ENCODE results near the gene SYNGR1.

The SYNGR1 gene

DNA sequence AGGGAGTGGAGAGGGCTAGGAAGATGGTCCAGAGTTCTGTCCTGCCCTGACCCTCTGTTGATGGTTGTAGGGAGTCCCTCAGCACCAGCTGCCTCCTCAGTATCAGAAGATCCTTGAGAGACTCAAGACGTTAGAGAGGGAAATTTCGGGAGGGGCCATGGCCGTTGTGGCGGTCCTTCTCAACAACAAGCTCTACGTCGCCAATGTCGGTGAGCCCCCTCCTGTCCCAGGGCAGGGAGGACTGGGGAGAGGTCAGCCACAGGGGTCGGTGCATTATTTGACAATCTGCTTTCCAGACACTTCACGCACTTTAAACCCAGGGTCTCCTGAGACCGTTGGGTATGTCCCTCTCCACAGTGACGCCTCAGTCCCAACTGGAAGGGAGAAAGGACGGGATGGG is 67.8 kb downstream of the SYNGR1 start:
- H3K4me3 Mint-ChIP-seq: no peak overlapping the region
- H3K4me1 Mint-ChIP-seq: peaks cover 10% of the 10 kb centered on the region
- H3K27me3 Mint-ChIP-seq (ENCODE audit: low read depth, poor library complexity): no peaks in the 10 kb centered on the region
- H3K9me3 Mint-ChIP-seq: no peaks in the 10 kb centered on the region
- H3K36me3 Mint-ChIP-seq (ENCODE audit: low read depth): peaks cover 43% of the 10 kb centered on the region
- no peak overlapping the region for H3K27ac Mint-ChIP-seq
- TF ChIP-seq, protein P1, sequence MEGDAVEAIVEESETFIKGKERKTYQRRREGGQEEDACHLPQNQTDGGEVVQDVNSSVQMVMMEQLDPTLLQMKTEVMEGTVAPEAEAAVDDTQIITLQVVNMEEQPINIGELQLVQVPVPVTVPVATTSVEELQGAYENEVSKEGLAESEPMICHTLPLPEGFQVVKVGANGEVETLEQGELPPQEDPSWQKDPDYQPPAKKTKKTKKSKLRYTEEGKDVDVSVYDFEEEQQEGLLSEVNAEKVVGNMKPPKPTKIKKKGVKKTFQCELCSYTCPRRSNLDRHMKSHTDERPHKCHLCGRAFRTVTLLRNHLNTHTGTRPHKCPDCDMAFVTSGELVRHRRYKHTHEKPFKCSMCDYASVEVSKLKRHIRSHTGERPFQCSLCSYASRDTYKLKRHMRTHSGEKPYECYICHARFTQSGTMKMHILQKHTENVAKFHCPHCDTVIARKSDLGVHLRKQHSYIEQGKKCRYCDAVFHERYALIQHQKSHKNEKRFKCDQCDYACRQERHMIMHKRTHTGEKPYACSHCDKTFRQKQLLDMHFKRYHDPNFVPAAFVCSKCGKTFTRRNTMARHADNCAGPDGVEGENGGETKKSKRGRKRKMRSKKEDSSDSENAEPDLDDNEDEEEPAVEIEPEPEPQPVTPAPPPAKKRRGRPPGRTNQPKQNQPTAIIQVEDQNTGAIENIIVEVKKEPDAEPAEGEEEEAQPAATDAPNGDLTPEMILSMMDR (IDR thresholded peaks at IDR 0.05): no peak
- no peak for DNase-seq

DNA sequence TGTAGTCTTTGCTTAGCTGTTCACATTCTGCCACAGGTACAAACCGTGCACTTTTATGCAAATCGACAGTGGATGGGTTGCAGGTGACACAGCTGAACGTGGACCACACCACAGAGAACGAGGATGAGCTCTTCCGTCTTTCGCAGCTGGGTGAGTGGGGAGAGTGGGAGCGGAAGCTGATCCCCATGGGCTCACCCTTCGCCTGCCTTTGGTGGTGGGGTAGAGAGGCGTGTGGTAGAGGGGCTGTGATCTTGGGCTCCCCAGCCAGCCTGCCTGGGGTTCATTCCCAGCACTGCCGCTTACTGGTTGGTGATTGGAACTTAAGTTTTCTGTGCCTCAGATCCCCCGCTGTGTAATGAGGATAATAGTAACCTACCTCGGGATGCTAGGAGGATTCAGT is 68.9 kb downstream of the SYNGR1 start:
- H3K27me3 Mint-ChIP-seq (ENCODE audit: low read depth, poor library complexity): no peaks in the 10 kb centered on the region
- H3K4me3 Mint-ChIP-seq: no peak overlapping the region
- no peak overlapping the region for H3K27ac Mint-ChIP-seq
- H3K9me3 Mint-ChIP-seq: no peaks in the 10 kb centered on the region
- TF ChIP-seq, protein P1 (IDR thresholded peaks at IDR 0.05): no peak
- H3K4me1 Mint-ChIP-seq: peaks cover 5% of the 10 kb centered on the region
- no peak for DNase-seq
- peaks cover 49% of the 10 kb centered on the region for H3K36me3 Mint-ChIP-seq (ENCODE audit: low read depth)

DNA sequence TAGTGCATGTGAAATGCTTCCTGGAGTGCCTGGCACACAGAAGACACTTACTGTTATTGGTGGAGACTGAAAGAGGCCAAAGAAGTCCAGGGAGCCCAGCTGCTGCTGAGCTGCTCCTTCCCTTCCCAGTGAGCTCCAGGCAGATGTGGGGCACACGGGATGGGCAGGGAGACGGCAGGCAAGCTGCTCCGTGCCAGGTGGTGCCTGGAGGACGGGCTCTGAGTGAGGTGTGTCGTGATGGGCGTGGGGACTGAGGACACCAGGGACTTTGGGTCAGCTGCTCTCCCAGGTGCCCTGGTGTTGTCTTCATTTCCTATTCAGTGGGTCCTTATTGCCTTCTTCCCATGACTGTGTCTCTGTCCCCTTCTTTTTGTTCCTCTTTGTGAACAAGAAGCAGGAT is 69.3 kb downstream of the SYNGR1 start:
- Mint-ChIP-seq H3K36me3 (ENCODE audit: low read depth) (peaks cover 53% of the 10 kb centered on the region), H3K4me1 (peaks cover under 1% of the 10 kb centered on the region), H3K9me3 (no peaks in the 10 kb centered on the region), H3K27me3 (ENCODE audit: low read depth, poor library complexity) (no peaks in the 10 kb centered on the region), H3K4me3 (no peak overlapping the region), H3K27ac (no peak overlapping the region)
- TF ChIP-seq, protein P1 (IDR thresholded peaks at IDR 0.05): no peak
- no peak for DNase-seq

DNA sequence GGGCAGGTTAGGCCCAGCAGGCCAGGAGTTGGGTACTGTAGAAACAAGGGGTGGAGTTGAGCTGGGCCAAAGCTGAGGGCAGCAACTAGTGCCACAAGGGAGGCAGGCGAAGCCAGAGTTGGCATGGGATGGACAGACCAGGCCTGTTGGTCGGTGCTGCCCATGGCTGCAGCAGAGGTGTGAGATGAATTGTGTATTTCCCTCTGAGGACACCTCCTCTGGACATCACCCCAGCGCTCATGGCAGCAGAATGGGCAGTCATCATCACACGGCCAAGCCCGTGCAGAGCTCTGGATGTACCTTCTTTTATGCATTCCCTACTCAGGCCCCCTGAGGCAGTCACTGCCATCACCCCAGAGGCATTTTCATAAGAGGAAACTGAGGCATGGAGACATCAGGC is 70.1 kb downstream of the SYNGR1 start:
- H3K36me3 Mint-ChIP-seq (ENCODE audit: low read depth): peaks cover 61% of the 10 kb centered on the region
- no peaks in the 10 kb centered on the region for H3K4me1 Mint-ChIP-seq
- DNase-seq: no peak
- TF ChIP-seq, protein P1 (IDR thresholded peaks at IDR 0.05): no peak
- no peak overlapping the region for H3K4me3 Mint-ChIP-seq
- no peak overlapping the region for H3K27ac Mint-ChIP-seq
- H3K9me3 Mint-ChIP-seq: no peaks in the 10 kb centered on the region
- no peaks in the 10 kb centered on the region for H3K27me3 Mint-ChIP-seq (ENCODE audit: low read depth, poor library complexity)

DNA sequence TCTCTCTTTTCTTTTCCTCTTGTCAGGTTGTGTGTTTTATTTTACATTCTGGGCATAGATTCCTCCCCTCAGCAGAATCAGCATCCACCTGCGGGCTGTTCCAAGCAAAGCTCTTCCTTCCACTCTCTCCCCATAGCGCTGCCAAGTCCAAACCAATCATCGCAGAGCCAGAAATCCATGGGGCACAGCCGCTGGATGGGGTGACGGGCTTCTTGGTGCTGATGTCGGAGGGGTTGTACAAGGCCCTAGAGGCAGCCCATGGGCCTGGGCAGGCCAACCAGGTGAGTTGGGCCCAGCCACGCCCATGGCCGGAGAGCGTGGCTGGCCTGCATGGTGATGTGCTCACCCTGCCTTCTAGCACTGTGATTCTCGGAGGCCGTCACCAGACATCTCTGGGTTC is 71.9 kb downstream of the SYNGR1 start:
- Mint-ChIP-seq H3K4me1 (no peaks in the 10 kb centered on the region), H3K36me3 (ENCODE audit: low read depth) (peaks cover 56% of the 10 kb centered on the region), H3K9me3 (no peaks in the 10 kb centered on the region), H3K27ac (peak overlapping the region; percentile 8), H3K27me3 (ENCODE audit: low read depth, poor library complexity) (no peaks in the 10 kb centered on the region), H3K4me3 (no peak overlapping the region)
- TF ChIP-seq, protein P1 (IDR thresholded peaks at IDR 0.05): no peak
- no peak for DNase-seq

DNA sequence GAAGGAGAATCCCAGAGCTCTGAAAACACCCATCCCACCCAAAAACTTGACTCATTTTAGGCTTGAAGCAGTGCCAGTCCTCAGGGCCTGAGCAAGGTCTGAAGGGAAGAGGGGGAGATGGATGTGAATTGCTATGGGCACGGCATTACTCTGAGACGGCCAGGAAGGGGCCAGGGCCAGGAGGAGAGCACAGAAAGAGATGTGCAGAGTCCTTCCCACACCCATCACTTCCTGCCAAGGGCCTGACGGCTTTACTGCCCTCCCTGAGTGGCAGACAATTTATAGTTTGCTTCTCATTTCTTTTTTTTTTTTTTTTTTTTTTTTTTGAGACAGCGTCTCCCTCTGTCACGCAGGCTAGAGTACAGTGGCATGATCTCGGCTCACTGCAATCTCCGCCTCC is 72.3 kb downstream of the SYNGR1 start:
- H3K4me3 Mint-ChIP-seq: no peak overlapping the region
- H3K4me1 Mint-ChIP-seq: peaks cover 2% of the 10 kb centered on the region
- TF ChIP-seq, protein P1 (IDR thresholded peaks at IDR 0.05): no peak
- no peak for DNase-seq
- no peaks in the 10 kb centered on the region for H3K27me3 Mint-ChIP-seq (ENCODE audit: low read depth, poor library complexity)
- H3K27ac Mint-ChIP-seq: peak overlapping the region; percentile 8
- no peaks in the 10 kb centered on the region for H3K9me3 Mint-ChIP-seq
- H3K36me3 Mint-ChIP-seq (ENCODE audit: low read depth): peaks cover 56% of the 10 kb centered on the region
